AG09319 (cell line): ENCODE results near the gene PRKAR1A.

Source experiments
- DNase-seq: peaks from one replicate; pipeline ENCODE4 v3.0.0-alpha.2; 2010; ENCODE audit warnings: low read depth; ENCODE audit errors: extremely low read depth
- TF ChIP-seq, protein P1 (sequence below): IDR thresholded peaks from 2 replicates; pipeline ENCODE4 v1.5.1; 2011; ENCODE audit warnings: low read depth, mild to moderate bottlenecking, inconsistent platforms, low read length, moderate library complexity

Gene PRKAR1A

DNA sequence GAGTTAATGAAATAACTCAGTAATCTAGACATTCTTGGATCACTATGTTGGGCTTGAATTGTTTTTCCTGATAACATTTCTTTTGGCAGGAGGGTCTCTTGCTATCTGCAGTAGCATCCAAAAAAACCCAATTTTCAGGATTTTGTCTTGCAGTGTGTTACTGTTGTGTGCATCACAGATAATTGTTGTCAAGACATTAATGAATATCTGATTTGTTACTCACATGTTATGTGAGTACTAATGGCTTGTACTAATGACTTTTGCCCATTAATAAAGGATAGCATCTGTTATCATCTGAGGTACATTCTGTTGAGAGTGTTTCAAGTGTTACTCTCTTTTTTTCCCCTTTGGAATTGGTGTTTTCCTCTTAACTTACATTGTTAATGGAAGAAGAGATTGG, 10.0 kb downstream of the PRKAR1A start:
- TF ChIP-seq, protein P1, sequence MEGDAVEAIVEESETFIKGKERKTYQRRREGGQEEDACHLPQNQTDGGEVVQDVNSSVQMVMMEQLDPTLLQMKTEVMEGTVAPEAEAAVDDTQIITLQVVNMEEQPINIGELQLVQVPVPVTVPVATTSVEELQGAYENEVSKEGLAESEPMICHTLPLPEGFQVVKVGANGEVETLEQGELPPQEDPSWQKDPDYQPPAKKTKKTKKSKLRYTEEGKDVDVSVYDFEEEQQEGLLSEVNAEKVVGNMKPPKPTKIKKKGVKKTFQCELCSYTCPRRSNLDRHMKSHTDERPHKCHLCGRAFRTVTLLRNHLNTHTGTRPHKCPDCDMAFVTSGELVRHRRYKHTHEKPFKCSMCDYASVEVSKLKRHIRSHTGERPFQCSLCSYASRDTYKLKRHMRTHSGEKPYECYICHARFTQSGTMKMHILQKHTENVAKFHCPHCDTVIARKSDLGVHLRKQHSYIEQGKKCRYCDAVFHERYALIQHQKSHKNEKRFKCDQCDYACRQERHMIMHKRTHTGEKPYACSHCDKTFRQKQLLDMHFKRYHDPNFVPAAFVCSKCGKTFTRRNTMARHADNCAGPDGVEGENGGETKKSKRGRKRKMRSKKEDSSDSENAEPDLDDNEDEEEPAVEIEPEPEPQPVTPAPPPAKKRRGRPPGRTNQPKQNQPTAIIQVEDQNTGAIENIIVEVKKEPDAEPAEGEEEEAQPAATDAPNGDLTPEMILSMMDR, result no peak
- DNase-seq, result no peak

DNA sequence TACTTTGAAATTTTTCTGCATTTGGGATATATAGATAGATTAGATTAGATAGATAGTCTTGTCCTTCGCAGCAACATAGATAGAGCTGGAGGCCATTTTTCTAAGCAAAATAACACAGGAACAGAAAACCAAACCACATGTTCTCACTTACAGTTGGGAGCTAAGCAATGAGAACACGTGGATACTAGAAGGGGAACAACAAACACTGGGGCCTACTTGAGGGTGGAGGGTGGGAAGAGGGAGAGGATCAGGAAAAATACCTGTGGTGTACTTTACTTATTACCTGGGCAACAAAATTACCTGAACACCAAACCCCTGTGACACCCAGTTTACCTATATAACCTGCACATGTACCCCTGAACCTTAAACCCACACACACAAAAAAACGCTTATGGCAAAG, 14.3 kb downstream of the PRKAR1A start:
- TF ChIP-seq, protein P1, result no peak
- no peak for DNase-seq

DNA sequence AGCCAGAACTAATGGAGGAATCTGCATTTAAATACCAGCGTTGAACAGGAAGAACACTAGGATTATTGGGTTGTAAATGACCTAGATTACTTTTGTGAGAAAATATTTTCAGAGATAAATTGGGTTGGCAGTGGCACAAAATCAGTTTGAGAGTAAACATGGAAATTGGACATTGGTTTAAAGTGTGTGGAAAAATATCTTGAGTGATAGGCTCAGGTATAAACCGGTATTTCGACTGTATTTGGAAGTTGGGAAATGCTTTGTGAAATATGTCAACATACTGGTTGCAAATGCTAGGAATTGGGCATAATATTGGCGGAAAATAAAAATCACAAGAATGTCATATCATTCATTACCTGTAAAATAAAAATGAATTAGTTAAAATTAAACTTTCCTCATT, 15.1 kb downstream of the PRKAR1A start:
- TF ChIP-seq, protein P1, result no peak
- no peak for DNase-seq

DNA sequence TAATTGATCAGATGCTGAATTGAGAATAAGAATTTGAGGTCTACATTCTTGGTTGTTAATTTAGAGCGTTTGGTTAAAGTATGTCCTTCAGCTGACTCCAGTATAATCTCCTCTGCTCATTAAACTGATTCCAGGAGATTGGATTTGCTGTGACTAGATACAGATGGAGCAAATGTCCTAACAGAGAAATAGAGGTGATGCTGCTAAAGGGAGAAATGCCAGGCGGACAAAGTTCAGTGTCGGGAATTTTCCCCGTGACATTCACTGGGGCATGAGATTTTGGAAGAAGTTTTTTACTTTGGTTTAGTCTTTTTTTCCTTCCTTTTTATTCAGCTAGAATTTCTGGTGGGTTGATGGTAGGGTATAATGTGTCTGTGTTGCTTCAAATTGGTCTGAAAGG, 19.0 kb downstream of the PRKAR1A start:
- DNase-seq, result no peak
- TF ChIP-seq, protein P1, result no peak

DNA sequence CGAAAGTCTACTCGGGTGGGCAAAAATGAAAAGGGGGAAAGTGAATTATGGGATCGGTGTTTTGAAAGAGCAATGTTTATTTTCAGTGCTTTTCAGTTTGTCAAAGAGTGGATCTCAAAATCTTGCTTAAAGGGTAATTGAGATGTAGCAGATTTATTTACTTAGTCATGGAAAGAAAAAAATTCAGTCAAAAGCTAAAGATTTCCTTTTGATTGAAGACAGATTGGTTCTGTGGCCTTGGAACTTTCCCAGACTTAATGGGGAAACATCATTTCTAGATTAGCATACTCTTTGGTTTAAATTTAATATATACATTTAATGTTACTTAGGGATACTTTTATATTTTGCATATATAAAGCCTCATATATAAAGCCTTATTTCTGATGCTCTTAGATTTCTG, 20.6 kb downstream of the PRKAR1A start:
- no peak for DNase-seq
- TF ChIP-seq, protein P1, result no peak

DNA sequence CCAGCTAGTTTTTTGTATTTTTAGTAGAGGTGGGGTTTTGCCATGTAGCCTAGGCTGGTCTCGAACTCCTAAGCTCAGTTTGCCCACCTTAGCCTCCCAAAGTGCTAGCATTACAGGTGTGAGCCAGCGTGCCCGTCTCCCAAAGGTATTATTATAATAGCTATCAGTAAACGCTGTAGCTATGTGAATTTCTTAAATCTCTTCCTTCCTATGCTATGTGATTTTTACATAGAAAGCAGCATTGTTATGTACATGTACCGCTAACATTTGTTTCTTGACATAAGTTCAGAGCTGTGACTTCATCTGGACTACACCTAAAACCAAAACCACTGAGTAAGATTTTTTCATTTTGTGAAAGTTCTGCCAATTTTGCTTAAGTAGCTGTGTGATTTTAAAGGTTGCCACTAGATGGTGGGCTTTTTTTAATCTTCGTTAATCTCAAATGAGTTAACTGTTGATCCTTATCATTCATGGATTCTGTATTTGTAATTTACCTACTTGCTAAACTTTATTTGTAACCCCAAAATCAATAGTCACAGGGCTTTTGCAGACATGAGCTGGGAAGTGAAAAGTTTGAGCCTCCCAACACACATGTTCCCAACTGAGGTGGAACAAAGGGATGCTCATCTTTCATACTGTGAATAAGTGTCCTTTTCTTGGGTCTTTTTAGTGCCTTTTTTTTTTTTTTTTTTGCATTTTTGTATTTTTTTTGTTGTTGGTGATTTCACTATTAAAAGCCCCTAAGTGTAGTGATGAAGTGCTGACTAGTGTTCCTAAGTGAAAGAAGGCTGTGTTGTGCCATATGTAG, 21.9 kb downstream of the PRKAR1A start:
- TF ChIP-seq, protein P1, result peak; percentile 50
- DNase-seq, result peak; percentile 55

DNA sequence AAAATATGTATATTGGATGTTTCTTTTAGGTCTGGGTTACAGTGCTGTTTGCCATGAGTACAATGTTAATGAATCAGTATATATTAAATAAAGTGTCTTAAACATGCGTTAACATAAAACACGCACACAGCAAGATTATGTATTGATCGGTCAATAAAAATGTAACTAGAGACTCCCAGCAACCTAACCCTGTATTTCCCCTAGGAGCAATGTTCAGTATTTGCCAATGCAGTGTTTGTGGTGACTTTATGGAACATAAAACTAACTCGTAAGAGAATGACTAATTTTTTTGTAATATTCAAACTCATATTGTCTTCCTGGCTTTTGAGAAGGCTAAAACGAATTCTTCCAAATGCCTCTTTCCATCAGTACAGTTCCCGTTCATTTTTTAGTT, 22.5 kb downstream of the PRKAR1A start:
- no peak for DNase-seq
- TF ChIP-seq, protein P1, result no peak
